AG04450 (cell line): ENCODE measurements around the gene PCDHGB4. TPM values are rescaled to one million over a fixed set of nuclear protein-coding genes. Genes with fewer than 3 reads are reported as not detected.

Experiments
- CTCF ChIA-PET: fragments of 300-600, 350-600 bp; formaldehyde crosslinking; extraction: SDS; loops from one replicate; lab custom pipeline; 2022; ENCODE audit warnings: antibody characterized with exemption, inconsistent platforms; lab: Charles Lee
- POLR2A ChIA-PET: fragments of 350-600 bp; formaldehyde crosslinking; extraction: SDS; loops from one replicate; lab custom pipeline; 2021; ENCODE audit warnings: antibody characterized with exemption, inconsistent platforms; lab: Yijun Ruan, JAX
- DNase-seq: peaks from one replicate; pipeline ENCODE4 v3.0.0-alpha.2; 2011; ENCODE audit warnings: low read depth, low spot score
- H3K27ac ChIP-seq: one replicate; pipeline ENCODE4 v1.5.1; 2012; ENCODE audit warnings: low read depth, low read length, control low read depth
- H3K27me3 ChIP-seq: one replicate; pipeline ENCODE4 v1.6.0; 2012; ENCODE audit warnings: low read length; ENCODE audit not compliant: control insufficient read depth, insufficient read depth
- H3K4me3 ChIP-seq: 2 replicates; pipeline ENCODE4 v1.5.1; 2011; ENCODE audit warnings: mild to moderate bottlenecking, low read depth, low read length, control low read depth
- H3K9me3 ChIP-seq: 2 replicates; pipeline ENCODE4 v1.5.1; 2012; ENCODE audit warnings: low read length; ENCODE audit not compliant: control insufficient read depth, insufficient read depth
- polyA plus RNA-seq: library from polyadenylated mRNA; depleted of rRNA; stranded (reverse); fragments of >200 nt; gene quantifications from 2 replicates; pipeline ENCODE4 v1.2.3, GENCODE V29; 2011
- TF ChIP-seq, protein P1 (sequence below): IDR thresholded peaks from 2 replicates; pipeline ENCODE4 v1.5.1; 2011; ENCODE audit warnings: low read depth, low read length, control low read depth, inconsistent platforms

PCDHGB4 gene
- polyA plus RNA-seq, 1 experiment, result 10.3 TPM

- TF ChIP-seq, protein P1, sequence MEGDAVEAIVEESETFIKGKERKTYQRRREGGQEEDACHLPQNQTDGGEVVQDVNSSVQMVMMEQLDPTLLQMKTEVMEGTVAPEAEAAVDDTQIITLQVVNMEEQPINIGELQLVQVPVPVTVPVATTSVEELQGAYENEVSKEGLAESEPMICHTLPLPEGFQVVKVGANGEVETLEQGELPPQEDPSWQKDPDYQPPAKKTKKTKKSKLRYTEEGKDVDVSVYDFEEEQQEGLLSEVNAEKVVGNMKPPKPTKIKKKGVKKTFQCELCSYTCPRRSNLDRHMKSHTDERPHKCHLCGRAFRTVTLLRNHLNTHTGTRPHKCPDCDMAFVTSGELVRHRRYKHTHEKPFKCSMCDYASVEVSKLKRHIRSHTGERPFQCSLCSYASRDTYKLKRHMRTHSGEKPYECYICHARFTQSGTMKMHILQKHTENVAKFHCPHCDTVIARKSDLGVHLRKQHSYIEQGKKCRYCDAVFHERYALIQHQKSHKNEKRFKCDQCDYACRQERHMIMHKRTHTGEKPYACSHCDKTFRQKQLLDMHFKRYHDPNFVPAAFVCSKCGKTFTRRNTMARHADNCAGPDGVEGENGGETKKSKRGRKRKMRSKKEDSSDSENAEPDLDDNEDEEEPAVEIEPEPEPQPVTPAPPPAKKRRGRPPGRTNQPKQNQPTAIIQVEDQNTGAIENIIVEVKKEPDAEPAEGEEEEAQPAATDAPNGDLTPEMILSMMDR, result peak; percentile 49
- ChIA-PET POLR2A (no interaction called here), CTCF (interaction anchor here (0.6 to 1.3 kb wide), 5 partner anchors 198 to 207 kb away, joined by 3 to 12 read pairs (median 4); no protein-coding TSS in a partner anchor)
- H3K4me3 ChIP-seq, result peak within 1 kb of the TSS; percentile 50
- H3K27ac ChIP-seq, result peak within 1 kb of the TSS; percentile 49
- peaks cover 17% of the 10 kb centered on the region for H3K27me3 ChIP-seq
- H3K9me3 ChIP-seq, result peaks cover 65% of the 10 kb centered on the region
- no peak for DNase-seq
Observed at GRCh38 chr5:141359790-141360426, 27.6 kb upstream of the PCDHGB4 start, which contains the start of gene PCDHGB2. TSS of gene PCDHGB2 (plus strand) at chr5:141359994. CDS start at chr5:141360136, 142 bp downstream.

DNA sequence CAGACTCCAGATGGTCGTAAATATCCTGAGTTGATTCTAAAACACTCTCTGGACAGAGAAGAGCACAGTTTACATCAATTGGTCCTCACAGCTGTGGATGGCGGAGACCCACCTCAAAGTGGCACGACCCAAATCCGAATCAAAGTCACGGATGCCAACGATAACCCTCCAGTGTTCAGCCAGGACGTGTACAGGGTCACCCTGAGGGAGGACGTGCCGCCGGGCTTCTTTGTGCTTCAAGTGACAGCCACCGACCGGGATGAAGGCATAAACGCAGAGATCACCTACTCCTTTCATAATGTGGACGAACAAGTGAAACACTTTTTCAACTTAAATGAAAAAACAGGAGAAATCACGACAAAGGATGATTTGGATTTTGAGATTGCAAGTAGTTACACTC lies 26.8 kb upstream of the PCDHGB4 start:
- ChIA-PET CTCF (interaction anchor here (0.6 to 1.3 kb wide), 4 partner anchors 197 to 206 kb away, joined by 3 to 12 read pairs (median 4); no protein-coding TSS in a partner anchor), POLR2A (no interaction called here)
- Histone ChIP-seq H3K9me3 (peaks cover 65% of the 10 kb centered on the region), H3K27ac (no peak overlapping the region), H3K27me3 (peaks cover 24% of the 10 kb centered on the region), H3K4me3 (no peak overlapping the region)
- TF ChIP-seq, protein P1, result no peak
- no peak for DNase-seq

GRCh38 chr5:141362719-141363118 lies 24.8 kb upstream of the PCDHGB4 start:
- no peak for DNase-seq
- Histone ChIP-seq H3K27me3 (peaks cover 32% of the 10 kb centered on the region), H3K27ac (no peak overlapping the region), H3K4me3 (no peak overlapping the region), H3K9me3 (peaks cover 61% of the 10 kb centered on the region)
- ChIA-PET POLR2A (no interaction called here), CTCF (interaction anchor here (1.0 to 1.7 kb wide), 2 partner anchors 24 to 201 kb away, joined by 3 to 5 read pairs; partner anchors contain the start of gene PCDHGA2)
- TF ChIP-seq, protein P1, result no peak

GRCh38 chr5:141363952-141364660 lies 23.4 kb upstream of the PCDHGB4 start, which contains the start of gene PCDHGA5:
TSS of gene PCDHGA5 (plus strand) at chr5:141364162. CDS start at chr5:141364331, 169 bp downstream.
- H3K27ac ChIP-seq, result no peak within 1 kb of the TSS
- DNase-seq, result no peak
- peaks cover 32% of the 10 kb centered on the region for H3K27me3 ChIP-seq
- TF ChIP-seq, protein P1, result peak; percentile 10; the same call in 1 of the 2 replicates
- POLR2A ChIA-PET, result no interaction called here
- CTCF ChIA-PET, result interaction anchor here (0.7 to 2.0 kb wide), 6 partner anchors 34 to 204 kb away, joined by 3 to 11 read pairs (median 4); partner anchors contain the start of gene PCDHGA1
- H3K4me3 ChIP-seq, result peak within 1 kb of the TSS; percentile 10; the same call in 1 of the 2 replicates
- peaks cover 59% of the 10 kb centered on the region for H3K9me3 ChIP-seq
